Measurements from ENCODE around the gene MAPK10.

GRCh38 chr4:85966373-85966772 lies 393.5 kb downstream of the MAPK10 start:
- no peak for TF ChIP-seq NFRKB (IDR thresholded peaks at IDR 0.05)
- no peak for TF ChIP-seq HDGF (IDR thresholded peaks at IDR 0.05; ENCODE audit: borderline replicate concordance)
- no peak for TF ChIP-seq ARNT (IDR thresholded peaks at IDR 0.05)
